Ovary (tissue), 3 donors: Measurements from ENCODE around the gene IARS1.

ENCODE experiments used
- CTCF ChIP-seq, 3 donors: fragments of 450-650 bp in 2 of 3; fragments of 200-600 bp in 1 of 3; IDR thresholded peaks; one replicate each; pipeline versions ENCODE4 v1.5.1 to v1.8.0; 2016 to 2022; ENCODE audit warnings: antibody characterized with exemption in 3 of 3, mild to moderate bottlenecking in 1 of 3
- EP300 ChIP-seq: sonication (generic); formaldehyde crosslinking; IDR thresholded peaks from one replicate; pipeline ENCODE4 v1.6.1; 2017; ENCODE audit warnings: antibody characterized with exemption
- POLR2A ChIP-seq: fragments of 450-650 bp; IDR thresholded peaks from one replicate; pipeline ENCODE4 v1.6.1; 2017; ENCODE audit warnings: antibody characterized with exemption, mild to moderate bottlenecking, moderate library complexity
- donor health status: DM: no; HTN: no; CAD: no.

GRCh38 chr9:92313624-92314012 lies 20.1 kb upstream of the IARS1 start:
- no peak for TF ChIP-seq CTCF (IDR thresholded peaks at IDR 0.05)
- TF ChIP-seq POLR2A, result no peak
- no peak for TF ChIP-seq EP300
